GM21737 (cell line): ENCODE data around the gene PDAP1.
"Not testable (repeated sequence)": the region's sequence is repeated elsewhere in the genome, so short reads cannot be mapped to it uniquely, and the experiment has no call there.

Source experiments
- ATAC-seq: cut with Tn5 transposase; IDR thresholded peaks from one replicate; pipeline ENCODE4 v1.9.1; 2021; ENCODE audit warnings: mild to moderate bottlenecking, moderate library complexity; ENCODE audit not compliant: unreplicated experiment

The PDAP1 gene

DNA sequence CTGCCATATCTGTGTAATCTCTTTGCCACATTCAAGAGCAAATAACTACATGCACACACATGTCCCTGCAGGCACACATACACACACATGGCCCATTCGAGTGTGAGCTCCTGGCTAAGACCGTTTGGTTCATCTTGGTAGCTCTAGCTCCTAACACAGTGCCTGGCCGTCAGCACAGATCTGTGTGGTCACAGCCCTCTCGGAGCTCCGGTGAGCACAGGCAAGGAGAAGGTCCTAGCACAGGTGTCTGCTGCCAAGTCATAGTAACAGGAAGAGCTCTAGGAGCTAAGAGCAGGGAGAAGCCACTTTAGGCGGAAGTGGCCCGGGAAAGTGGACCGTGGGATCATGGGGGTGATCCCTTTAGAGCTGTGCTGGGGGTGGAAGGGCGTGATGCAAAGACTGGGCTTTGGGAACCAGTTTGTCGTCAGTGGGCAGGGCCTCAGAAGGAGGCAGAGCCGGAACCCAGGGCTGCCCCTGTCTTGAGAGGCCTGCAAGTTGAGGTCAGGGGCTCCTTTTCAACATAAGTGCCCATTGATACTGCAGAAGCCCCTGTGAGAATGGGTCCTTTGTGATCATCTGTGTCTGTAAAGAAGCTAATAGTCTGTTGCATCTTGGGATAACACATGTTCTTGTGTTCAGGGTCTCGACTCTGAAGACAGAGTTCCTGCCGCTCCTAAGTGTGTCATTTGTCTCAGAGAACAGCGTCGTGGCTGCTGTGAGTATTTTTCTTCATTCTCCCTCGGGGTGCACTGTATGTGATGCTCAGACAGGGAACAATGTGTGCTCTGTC lies 50.5 kb downstream of the PDAP1 start:
- ATAC-seq: no peak

DNA sequence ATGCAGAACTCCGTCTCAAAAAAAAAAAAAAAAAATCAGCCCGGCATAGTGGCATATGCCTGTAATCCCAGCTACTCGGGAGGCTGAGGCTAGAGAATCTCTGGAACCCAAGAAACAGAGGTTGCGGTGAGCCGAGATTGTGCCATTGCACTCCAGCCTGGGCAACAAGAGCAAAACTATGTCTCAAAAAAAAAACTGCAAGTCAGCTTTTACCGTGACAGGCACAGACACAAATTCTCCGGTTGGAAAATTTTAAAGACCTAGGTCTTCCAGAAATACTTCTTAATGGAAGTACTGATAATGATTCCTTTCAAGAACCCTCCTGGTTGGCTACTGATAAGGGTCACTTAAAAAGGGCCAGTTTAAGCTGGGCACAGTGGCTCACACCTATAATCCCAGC lies 53.3 kb downstream of the PDAP1 start:
- no peak for ATAC-seq

DNA sequence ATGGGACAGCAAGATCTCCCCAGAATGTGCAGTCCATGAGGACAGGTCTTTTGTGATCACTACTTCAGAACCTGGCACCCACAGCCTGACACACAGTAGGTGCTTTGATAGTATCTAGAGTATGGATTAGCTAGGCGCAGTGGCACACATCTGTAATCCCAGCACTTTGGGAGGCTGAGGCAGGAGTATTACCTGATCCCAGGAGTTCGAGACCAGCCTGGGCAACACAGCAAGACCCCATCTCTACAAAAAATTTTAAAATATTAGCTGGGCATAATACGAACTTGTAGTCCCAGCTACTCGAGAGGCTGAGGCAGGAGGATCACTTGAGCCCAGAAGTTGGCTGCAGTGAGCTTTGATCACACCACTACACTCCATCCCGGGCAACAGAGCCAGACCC lies 56.1 kb downstream of the PDAP1 start:
- ATAC-seq: no peak

DNA sequence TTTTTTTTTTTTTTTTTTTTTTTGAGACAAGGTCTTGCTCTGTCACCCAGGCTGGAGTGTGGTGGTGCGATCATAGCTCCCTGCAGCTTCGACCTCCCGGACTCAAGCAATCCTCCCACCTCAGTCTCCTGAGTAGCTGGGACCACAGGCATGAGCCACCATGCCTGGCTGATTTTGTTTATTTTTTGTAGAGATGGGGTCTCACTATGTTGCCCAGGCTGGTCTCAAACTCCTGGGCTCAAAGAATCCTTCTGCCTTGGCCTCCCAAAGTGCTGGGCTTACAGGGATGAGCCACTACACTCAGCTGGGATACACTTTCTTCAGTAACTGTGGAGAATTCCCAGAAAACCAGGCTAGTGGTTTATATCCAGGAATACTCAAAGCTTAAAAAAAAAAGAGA lies 57.8 kb downstream of the PDAP1 start:
- not testable (repeated sequence) for ATAC-seq
